HG03354 (cell line): ENCODE measurements around the gene FBXO9.
A peak's percentile ranks its signal among the peaks of the same experiment; 100 is the strongest.

ENCODE experiments used
- ATAC-seq: cut with Tn5 transposase; IDR thresholded peaks from one replicate; pipeline ENCODE4 v1.9.1; 2021; ENCODE audit warnings: mild to moderate bottlenecking; ENCODE audit not compliant: unreplicated experiment, poor library complexity, severe bottlenecking

Gene FBXO9

DNA sequence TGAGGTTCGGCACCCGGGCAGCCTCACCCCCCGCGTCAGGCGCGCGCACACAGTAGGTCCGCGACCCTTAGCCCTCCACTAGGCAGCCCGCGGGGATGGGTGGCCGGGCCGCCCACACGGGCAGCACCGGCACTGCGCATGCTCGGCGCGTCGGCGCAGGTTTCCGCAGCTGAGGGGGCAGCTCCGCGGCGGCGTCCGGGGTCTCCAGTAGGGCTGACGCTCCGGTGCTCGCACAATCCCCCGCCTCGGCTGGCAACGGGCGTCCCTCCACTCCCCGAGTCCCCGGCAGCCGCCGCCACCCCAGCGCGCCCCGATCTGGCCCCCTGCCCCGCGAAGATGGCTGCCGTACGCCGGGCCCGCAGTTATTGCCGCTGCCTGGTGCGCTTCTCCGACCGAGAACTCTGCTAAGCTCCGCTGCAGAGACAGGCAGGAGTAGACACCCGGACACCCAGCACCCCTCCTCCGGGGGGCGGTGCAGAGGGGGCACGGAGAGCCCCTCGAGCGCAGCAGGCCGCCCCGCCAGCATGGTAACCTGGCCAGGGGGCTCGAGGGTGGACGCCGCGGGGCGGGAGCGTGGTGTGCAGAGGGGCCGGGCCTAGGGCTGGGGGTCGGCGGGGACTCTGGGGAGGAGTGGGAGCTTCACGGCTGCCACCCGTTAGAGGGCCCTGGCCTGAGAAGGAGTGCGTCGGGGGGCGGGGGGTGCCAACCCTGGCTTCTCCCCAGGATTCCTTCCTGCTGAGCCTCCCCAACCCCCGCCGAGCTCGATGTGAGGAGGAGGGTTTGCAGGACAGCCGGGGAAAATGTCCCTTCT, at the start of gene FBXO9:
FBXO9 (plus strand) TSS at position 139 of the 811 bp plus-strand sequence; CDS start at position 525, 386 bp downstream.
- ATAC-seq = peak; percentile 54

DNA sequence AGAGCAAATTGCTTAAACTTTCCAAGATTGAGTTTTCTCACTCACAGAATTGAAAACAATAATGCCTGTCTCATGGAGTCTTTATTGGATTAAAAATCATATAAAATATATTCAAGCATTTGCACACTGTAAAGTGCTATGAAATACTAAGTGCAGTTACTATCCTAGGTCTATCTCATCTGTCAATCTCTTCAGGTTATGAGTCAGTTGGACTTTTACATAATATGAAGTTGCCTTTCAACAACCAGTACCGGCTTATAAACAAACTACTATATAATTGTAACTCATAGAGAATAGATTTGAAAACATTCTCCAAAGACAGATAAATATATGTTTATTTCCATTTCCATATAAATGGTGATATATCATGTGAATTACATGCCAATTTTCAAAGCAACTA, 49.7 kb upstream of the FBXO9 start:
- no peak for ATAC-seq

DNA sequence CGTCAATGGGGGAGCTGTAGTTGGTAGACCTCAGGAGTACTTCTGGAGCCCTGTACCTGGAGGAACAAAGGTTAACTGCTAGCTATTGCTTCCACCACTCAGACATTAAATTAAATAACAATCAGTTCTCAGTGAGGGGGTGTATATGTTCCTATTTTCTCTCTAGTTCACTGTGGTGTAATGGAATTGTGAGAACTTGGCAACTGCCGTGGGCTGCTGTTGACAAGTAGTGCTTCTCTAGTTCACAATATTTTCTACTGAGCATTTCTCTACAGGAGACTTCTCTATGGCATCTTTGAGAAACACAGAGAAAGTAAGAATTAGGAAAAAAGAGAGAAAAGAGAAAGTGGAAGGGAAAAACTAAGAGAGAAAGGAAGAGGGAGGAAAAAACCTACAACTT, 46.8 kb upstream of the FBXO9 start:
- no peak for ATAC-seq

DNA sequence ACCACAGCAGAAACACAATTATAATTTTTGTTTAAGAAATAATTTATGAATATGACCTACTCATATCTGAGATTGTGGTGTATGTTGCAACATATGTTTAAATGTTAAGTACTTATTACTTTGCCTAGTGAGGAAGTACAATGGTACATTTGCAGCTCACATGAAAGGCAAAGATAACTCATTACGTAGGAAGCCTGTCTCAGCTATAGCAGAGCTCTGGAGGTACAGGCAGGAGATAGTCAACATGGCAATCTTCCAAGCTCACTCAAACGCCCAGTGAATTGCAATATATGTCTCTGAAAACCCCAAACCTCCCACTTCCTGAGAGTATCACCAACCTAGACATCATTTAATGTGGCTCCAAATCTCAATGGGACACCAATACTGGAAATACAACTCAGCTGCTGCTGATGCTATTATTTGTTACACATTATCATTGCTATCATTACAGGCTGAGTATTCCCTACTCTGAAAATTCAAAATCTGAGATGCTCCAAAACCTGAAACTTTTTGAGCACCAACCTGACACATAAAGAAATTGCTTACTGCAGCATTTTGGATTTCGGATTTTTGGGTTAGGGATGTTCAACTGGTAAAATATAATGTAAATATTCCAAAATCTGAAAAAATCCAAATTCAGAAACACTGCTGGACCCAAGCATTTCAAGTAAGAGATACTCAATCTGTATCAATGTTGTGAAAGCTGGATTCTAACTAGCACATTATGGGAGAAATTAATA, 45.0 kb upstream of the FBXO9 start:
- ATAC-seq = no peak

DNA sequence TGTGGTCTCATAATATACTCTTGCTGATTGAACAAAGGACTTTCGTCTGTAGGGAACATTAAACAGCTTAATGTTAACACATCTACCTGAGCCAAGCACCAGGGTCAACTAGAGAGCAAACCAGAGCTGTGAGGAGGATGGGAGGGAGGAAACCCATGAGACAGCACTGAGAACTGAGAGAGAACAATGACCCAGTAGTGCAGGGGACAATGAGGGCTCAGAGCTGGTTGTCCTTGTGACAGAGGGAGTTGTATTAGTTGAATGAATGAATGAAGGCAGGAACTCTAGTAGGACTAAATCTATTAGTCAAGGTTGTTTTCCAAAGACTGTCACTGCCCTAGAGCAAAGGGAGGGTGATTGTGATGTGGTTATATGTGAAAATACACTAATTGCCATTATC, 41.9 kb upstream of the FBXO9 start:
- no peak for ATAC-seq

DNA sequence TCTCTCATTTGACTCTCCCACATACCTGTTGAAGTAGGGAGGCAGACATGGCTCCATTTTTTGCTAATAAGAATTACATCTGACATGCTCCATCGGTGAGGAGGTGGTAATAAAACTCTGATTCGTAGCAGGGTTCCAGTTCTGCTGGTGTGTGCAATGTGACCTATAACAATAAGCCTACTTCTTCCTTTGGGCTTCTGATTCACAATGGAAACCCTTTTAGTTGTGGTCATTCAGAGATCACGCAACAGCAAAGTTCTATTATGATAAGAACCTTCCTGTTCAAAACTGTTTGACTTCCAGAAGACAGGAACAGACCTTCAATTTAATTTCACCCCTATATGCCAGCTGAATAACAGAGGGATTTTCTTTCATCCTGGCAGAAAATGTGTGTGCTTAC, 38.7 kb upstream of the FBXO9 start:
- no peak for ATAC-seq

DNA sequence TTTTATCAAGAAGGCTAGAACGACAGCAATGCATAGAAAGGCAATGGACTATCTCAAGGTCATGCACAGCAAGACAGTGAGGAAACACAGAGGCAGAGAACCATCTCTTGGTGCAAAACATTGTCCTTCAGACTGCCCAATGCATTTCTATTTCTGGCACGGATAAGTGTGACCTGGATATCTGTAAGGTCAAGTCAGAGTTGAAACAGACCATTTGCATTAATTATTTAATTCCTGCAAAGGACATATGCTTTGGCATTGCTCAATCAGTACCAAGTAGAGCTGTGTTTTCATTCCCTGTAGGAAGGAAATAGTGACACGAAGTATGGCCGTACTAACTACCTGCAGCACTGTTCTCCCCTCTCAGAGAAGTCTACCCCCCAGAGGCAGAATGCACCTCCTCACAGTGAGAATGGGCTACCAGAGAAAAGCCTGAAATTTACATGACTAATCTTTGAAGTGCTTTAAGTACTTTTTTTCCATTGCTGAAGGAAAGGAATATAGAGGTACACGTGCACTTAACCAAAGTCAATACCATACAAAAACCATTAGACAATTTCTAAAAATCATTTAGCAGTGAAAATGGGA, 38.0 kb upstream of the FBXO9 start:
- ATAC-seq = no peak

DNA sequence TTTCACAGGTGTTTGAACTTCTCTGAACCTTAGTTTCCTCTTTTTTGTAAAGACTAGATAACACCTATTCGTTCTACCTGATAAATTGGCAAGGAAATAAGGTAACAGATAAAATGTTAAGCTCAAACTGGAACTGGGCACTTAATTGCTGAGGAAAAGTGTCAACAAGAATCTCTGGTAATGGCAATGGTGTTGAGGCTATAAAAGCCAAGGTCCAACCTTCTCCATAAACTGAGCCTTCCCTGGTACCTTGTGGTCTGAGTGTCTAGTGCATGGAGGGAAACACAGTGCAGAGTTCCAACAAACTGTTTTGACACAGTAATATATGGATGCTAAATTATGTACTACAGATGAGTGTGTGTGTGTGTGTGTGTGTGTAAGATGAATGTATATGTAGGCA, 36.7 kb upstream of the FBXO9 start:
- no peak for ATAC-seq

DNA sequence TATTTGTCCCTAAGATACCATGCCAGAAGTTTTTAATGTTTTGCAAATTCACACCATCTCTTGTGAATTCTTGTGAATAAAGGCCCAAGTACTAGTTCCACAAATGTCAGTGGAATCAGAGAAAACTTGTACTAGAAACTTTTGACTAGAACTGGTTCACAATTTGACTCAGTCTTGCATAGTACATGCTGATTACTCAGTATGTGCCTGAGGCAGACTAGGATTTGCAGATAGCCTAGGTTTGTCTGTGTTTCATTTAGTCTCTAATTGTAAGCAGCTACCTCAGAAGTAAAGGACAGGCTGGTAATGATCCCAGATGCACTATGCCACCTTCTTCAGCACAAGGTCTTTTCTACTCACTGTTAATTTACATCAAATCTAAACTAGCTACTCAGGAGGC, 35.9 kb upstream of the FBXO9 start:
- no peak for ATAC-seq

DNA sequence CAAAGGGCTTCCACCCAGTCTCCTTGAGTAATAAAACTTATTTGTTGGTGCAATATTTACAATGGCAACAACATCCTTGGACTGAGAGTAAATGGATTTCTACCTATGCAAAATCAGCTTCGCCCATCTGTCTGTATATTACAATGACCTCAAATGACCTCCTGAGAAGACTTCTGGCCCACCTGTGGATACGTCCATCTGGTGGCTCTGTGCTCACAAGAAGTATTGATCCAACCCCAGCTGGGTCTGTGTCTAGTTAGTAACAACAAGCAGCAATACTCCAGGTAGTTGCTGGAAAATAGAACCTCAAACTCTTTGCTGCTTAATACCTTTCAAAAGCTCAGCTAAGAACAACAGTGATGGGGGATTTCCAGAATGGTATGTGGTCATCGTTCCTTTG, 35.4 kb upstream of the FBXO9 start:
- no peak for ATAC-seq

DNA sequence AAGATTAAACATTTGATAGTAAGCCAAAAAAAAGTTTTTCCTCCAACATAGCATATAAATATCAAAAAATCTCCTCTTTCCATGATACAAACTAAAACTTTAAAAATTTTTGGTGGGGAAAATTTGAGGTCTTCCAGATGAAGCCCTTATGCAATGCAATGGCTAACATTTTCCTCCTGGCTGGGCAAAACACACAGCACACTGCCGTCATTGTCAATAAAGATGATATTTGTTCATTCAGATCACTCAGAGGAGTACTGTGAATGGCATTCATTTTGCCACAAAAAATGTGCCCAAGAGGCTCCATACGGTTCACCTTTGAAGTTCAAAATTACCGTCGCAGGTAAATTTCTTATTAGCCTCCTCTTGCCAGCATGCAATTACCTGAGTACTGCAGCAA, 33.9 kb upstream of the FBXO9 start:
- no peak for ATAC-seq

DNA sequence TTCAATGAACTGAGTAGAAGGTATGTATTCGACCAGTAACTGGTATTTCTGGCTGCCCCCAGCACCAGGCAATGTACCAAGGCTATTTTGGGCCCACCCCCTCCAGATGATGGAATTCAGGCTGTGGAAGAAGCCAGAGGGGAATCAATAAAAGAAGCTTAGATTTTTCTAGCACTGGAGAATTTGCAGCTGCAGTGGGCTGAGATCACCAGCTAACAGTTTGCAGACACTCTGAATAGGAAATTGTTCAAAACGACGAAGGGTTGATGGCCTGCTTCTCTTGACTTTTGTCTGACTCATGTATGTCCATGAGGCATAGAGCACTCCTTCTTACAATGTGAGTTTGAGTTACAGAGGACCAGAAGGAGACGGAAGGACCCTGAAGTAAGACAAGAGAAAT, 32.4 kb upstream of the FBXO9 start:
- ATAC-seq = no peak

DNA sequence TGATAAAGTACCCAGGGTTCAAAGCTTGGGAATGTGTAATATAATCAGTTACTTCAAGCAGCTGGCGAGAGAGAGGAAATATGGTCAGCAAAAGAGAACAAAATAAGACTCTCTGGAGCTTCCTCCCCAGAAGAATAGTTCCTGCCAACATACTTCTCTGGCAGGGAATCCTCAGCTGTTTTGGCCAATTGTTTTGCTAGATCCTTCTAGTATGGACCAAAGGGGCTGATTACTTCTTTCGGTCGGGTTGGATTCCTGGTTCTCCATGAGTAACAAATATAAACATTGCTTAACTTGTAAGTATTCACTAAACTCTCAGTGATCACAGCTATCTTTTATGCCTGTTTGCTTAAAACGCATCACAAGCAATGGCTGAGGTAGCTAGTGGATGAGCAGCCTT, 31.4 kb upstream of the FBXO9 start:
- ATAC-seq = no peak

DNA sequence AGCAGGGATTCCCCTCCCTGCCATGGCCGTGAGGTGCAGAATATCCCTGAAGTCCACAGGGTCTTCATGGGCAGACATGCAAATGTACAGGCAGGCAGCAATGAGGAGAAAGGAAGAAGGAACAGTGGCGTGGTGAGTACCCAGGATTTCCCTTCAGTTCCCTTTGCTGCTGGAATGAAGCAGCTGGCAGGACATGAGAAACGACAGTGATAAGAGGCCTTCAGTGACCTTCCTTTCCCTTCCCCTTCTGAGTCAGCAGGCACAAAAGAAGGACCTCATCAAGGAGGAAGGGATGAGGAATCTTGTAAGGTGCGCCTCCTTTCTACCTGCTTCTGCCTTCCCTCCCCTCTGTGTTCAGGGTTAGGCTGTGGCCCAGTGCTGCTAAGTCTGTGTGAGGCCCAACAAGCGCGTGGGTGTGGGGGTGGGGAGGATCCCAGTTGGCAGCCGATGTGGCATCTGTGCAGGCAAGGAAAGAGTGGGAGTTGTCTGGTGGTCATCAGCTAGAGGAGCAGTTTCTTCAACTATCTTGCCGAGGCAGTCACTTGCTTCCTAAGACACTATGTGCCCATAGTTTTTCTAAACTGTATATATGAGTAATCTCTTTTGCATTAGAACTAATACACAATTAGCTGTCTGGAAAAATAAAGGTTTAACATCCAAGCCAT, 29.5 kb upstream of the FBXO9 start:
- ATAC-seq = no peak

DNA sequence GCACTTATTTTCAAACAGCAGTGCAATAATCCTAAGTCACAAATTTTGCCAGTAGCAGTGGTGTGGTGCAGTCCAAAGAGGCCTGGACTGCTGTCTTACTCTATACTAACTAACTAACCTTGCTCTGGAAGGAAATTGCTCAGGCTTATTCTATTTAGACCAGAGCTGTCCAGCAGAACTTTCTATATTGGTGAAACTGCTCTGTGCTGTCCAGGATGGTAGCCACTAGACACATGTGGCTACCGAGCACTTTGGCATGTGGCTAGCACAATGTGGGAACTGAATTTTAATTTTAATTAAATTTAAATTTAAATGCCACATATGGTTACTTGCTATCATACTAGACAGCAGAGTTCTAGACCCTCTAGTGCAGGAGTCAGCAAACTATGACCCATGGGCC, 27.1 kb upstream of the FBXO9 start:
- no peak for ATAC-seq

DNA sequence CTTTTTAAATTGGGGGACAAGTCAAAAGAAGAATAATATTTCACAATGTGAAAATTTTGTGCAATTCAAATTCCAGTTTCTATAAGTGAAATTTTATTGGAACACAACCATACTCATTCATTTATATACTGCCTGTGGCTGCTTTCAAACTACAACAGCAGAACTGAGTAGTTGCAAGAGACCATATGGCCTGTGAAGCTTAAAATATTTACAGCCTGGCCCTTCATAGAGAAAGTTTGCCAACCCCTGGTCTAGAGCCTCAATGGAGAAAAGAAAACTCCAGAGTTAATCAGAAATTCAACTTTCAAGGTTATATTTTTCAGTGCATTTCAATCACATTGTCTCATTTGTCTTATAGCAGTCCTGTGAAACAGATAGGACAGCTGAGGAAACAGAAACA, 26.6 kb upstream of the FBXO9 start:
- no peak for ATAC-seq

DNA sequence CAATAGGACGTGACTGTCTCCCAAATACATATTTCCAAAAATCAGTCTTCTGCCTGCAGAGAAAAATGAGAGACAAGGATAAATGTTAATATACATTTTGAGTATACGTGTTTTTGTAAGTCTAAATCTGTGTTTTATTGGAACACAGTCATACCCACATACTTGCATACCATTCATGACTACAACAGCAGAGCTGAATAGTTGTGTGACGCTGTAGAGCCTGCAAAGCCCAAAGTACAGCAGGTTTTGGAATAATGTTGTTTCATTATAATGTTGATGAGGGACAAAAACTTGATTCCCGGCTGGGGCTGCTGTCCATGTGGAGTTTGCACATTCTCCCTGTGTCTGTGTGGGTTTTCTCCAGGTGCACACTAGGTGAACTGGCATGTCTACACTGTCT, 23.8 kb upstream of the FBXO9 start:
- no peak for ATAC-seq

DNA sequence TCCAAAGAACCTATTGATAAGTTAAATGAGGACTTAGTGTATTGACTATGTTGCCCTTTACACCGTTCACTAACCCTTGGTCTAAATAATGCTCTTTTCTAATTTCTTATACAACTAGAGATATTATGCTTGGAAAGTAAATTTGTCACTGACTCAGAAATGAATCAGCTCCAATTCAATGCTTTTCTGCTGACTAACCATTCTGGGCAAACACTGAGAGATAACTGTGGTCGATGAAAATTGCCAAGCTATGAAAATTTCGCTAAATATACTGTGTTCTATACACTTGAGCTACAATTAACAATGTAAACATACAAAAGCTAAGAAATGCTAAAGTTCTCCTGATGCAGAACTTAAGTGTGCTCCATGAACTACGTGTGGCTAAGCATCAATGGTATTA, 23.1 kb upstream of the FBXO9 start:
- ATAC-seq = no peak

DNA sequence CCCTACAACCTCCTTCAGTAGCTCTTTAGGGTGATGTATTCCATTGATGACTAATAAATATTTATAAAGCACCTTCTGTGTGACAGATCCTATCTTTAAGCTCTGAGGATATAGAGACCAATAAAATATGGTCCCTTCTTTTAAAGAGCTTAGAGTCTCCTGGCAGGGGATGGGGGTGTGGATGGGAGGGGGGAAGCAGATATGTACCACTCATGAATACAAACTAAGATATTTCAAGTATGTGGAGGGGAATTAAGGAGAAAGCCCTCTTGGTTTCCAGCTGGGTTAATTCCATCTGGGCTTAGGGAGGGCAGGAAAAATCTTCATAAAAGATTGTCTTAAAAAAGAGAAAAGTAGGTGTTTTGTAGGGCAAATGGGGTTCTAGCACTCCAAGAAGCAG, 21.6 kb upstream of the FBXO9 start:
- ATAC-seq = no peak

DNA sequence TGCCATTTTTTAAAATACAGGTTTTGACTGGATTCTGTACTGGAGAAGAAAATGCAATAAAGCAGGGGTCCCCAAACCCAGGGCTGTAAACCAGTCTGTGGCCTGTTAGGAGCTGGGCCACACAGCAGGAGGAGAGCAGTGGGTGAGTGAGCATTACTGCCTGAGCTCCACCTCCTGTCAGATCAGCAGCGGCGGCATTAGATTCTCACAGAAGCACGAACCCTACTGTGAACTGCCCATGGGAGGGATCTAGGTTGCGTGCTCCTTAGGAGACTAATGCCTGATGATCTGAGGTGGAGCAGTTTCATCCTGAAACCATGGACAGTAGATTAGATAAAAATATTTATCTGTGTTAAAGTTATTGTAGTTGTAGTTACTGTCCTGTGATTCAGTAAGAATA, 21.1 kb upstream of the FBXO9 start:
- ATAC-seq = no peak

DNA sequence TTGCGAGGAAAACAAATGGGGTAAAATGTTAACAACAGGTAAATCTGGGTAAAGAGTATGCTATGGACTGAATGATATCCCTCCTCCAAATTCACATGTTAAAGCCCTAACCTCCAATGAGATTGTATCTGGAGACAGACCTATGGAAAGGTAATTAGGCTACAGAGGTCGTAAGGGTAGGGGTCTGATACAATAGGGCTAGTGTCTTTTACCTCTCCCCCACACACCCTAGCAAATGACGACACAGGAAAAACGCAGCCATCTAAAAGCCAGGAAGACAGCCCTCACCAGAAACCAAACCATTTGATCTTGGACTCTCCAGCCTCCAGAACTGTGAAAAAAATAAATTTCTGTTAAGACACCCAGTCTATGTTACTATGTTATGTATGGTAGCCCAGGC, 20.6 kb upstream of the FBXO9 start:
- ATAC-seq = no peak
